ENCODE results near the gene LENG1. TPM values are rescaled to one million over a fixed set of nuclear protein-coding genes. Genes with fewer than 3 reads are reported as not detected.

The LENG1 gene
- total RNA-seq, 1 donor from 2014 or later, result 2.7 TPM

DNA sequence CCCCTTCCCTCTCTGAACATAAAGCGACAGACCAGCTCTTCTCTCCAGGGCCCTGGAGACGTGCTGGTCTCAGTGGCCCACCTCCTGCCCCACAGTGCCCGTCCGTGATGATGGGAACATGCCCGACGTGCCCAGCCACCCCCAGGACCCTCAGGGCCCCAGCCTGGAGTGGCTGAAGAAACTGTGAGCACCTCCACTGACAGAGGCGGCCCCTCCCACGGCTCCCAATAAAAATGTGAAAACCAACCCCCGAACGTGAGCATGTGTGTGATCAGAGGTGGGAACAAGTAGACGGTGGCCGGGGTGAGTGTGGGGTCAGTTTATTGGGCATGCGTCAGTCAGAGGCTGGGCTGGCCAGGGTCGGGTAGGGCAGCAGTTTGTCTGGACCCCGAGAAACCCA, 52.8 kb downstream of the LENG1 start:
- intact Hi-C loops (cut with DNase I), result loop anchor here (10.0 kb wide), 1 partner anchor 358 kb away; the partner anchor contains the start of gene LENG9
- H3K27me3 ChIP-seq, result no peaks in the 10 kb centered on the region
- peaks cover 46 to 53% of the 10 kb centered on the region in 2 donors for H3K36me3 ChIP-seq
- DNase-seq (ENCODE audit: low spot score in 2 of 2), result no peak
- H3K4me1 ChIP-seq, result peaks cover 0 to 7% of the 10 kb centered on the region in 2 donors
- TF ChIP-seq CTCF (IDR thresholded peaks at IDR 0.05), result no peak
- H3K27ac ChIP-seq, result no peak overlapping the region
- H3K9me3 ChIP-seq, result no peaks in the 10 kb centered on the region
- H3K4me3 ChIP-seq, result no peak overlapping the region

- Histone ChIP-seq H3K4me3 (no peak overlapping the region), H3K27ac (no peak overlapping the region), H3K9me3 (no peaks in the 10 kb centered on the region), H3K36me3 (peaks cover 43 to 49% of the 10 kb centered on the region in 2 donors), H3K27me3 (no peaks in the 10 kb centered on the region), H3K4me1 (peaks cover 0 to 7% of the 10 kb centered on the region in 2 donors)
- no peak for DNase-seq (ENCODE audit: low spot score in 2 of 2)
- intact Hi-C loops (cut with DNase I), result loop anchor here (10.0 kb wide), 1 partner anchor 359 kb away; the partner anchor contains the start of gene LENG9
- TF ChIP-seq CTCF (IDR thresholded peaks at IDR 0.05), result no peak
Measured at GRCh38 chr19:54105796-54106195, 53.7 kb downstream of the LENG1 start.

Other genes starting within 250 kb of the LENG1 start
- gene CACNG8, start 196.8 kb downstream of the LENG1 start, total RNA-seq, result 0.32 TPM
- not detected for gene CACNG6, start 168.1 kb downstream of the LENG1 start, total RNA-seq
- not detected for gene VSTM1, start 95.8 kb downstream of the LENG1 start, total RNA-seq
- gene TARM1, start 78.4 kb downstream of the LENG1 start, total RNA-seq, result not detected
- 13.6 TPM for gene OSCAR, start 58.9 kb downstream of the LENG1 start, total RNA-seq
- 12.5 TPM for gene NDUFA3, start 56.9 kb downstream of the LENG1 start, total RNA-seq
- 10.6 TPM for gene TFPT, start 44.1 kb downstream of the LENG1 start, total RNA-seq
- gene PRPF31, start 44.0 kb downstream of the LENG1 start, total RNA-seq, result 84.1 TPM
- gene CNOT3, start 22.0 kb downstream of the LENG1 start, total RNA-seq, result 69.1 TPM
- gene TMC4, start 13.4 kb upstream of the LENG1 start, total RNA-seq, result 7.1 TPM
- 56.1 TPM for gene MBOAT7, start 29.9 kb upstream of the LENG1 start, total RNA-seq
- 54.9 TPM for gene TSEN34, start 31.6 kb upstream of the LENG1 start, total RNA-seq
- 2,061 TPM for gene RPS9, start 41.1 kb upstream of the LENG1 start, total RNA-seq
- 38.2 TPM for gene LILRB3, start 63.3 kb upstream of the LENG1 start, total RNA-seq
- 25.1 TPM for gene LILRA6, start 83.1 kb upstream of the LENG1 start, total RNA-seq
- 38.2 TPM for gene LILRB5, start 97.6 kb upstream of the LENG1 start, total RNA-seq
- 0.11 TPM for gene LILRB2, start 121.4 kb upstream of the LENG1 start, total RNA-seq
- not detected for gene LILRA5, start 153.4 kb upstream of the LENG1 start, total RNA-seq
- gene LILRA4, start 179.4 kb upstream of the LENG1 start, total RNA-seq, result not detected
- 11.1 TPM for gene LAIR1, start 205.2 kb upstream of the LENG1 start, total RNA-seq

Measured in ascending aorta (tissue), 2 donors.